Activated T-cell treated with anti-CD3 and anti-CD28 coated beads for 24 hours (primary cell): ENCODE measurements around the gene PDF.
A peak's percentile ranks its signal among the peaks of the same experiment; 100 is the strongest.
"Not testable (repeated sequence)": the region's sequence is repeated elsewhere in the genome, so short reads cannot be mapped to it uniquely, and the experiment has no call there.

Experiments used
- DNase-seq: peaks from one replicate; pipeline ENCODE4 v3.0.0-alpha.2; 2020; ENCODE audit warnings: low read depth

Gene PDF

GRCh38 chr16:69316595-69317034 lies 13.8 kb downstream of the PDF start:
- DNase-seq, result no peak

GRCh38 chr16:69315486-69316311 lies 14.7 kb downstream of the PDF start:
- DNase-seq, result no peak

GRCh38 chr16:69314534-69314933 lies 15.9 kb downstream of the PDF start:
- no peak for DNase-seq

- no peak for DNase-seq
These were observed 16.9 kb downstream of the PDF start for GRCh38 chr16:69313469-69313868.

- DNase-seq, result peak; percentile 27
These were observed 18.6 kb downstream of the PDF start for GRCh38 chr16:69311533-69312387.

- DNase-seq, result peak; percentile 97
These were observed 19.5 kb downstream of the PDF start, which contains the start of gene VPS4A for GRCh38 chr16:69310653-69311532. VPS4A (plus strand) TSS chr16:69311350; CDS start chr16:69311512, 162 bp downstream.

- DNase-seq, result no peak
These were observed 21.1 kb downstream of the PDF start for GRCh38 chr16:69309316-69309715.

GRCh38 chr16:69307856-69308255 lies 22.5 kb downstream of the PDF start:
- DNase-seq, result no peak

GRCh38 chr16:69307091-69307490 lies 23.3 kb downstream of the PDF start:
- no peak for DNase-seq

GRCh38 chr16:69306031-69306430 lies 24.4 kb downstream of the PDF start:
- DNase-seq, result no peak

GRCh38 chr16:69302301-69302700 lies 28.1 kb downstream of the PDF start:
- DNase-seq, result no peak

- DNase-seq, result no peak
These were observed 28.5 kb downstream of the PDF start for GRCh38 chr16:69301861-69302260.

- DNase-seq, result no peak
These were observed 29.2 kb downstream of the PDF start for GRCh38 chr16:69301187-69301586.

GRCh38 chr16:69298261-69298660 lies 32.1 kb downstream of the PDF start:
- no peak for DNase-seq

GRCh38 chr16:69296771-69297170 lies 33.6 kb downstream of the PDF start:
- not testable (repeated sequence) for DNase-seq

- DNase-seq, result no peak
These were observed 36.3 kb downstream of the PDF start for GRCh38 chr16:69294051-69294450.

GRCh38 chr16:69293401-69293800 lies 37.0 kb downstream of the PDF start:
- no peak for DNase-seq

- DNase-seq, result not testable (repeated sequence)
These were observed 38.7 kb downstream of the PDF start for GRCh38 chr16:69291657-69292056.

GRCh38 chr16:69286941-69287713 lies 43.3 kb downstream of the PDF start:
- DNase-seq, result peak; percentile 33

- no peak for DNase-seq
These were observed 45.1 kb downstream of the PDF start for GRCh38 chr16:69285240-69285639.

- no peak for DNase-seq
These were observed 46.5 kb downstream of the PDF start for GRCh38 chr16:69283851-69284250.
